ENCODE data around the gene MXRA5. TPM values are rescaled to one million over a fixed set of nuclear protein-coding genes. Genes with fewer than 3 reads are reported as not detected.
A peak's percentile ranks its signal among the peaks of the same experiment; 100 is the strongest.
"Not testable (repeated sequence)": the region's sequence is repeated elsewhere in the genome, so short reads cannot be mapped to it uniquely, and the experiment has no call there.

Gene MXRA5
- total RNA-seq, 1 donor from 2014 or later: 188 TPM

GRCh38 chrX:3351276-3351675 lies 4.8 kb upstream of the MXRA5 start:
- peaks cover 10% of the 10 kb centered on the region for H3K9me3 Mint-ChIP-seq (ENCODE audit: unreplicated experiment)
- H3K27ac Mint-ChIP-seq (ENCODE audit: unreplicated experiment): peak overlapping the region; percentile 66
- H3K4me1 Mint-ChIP-seq (ENCODE audit: unreplicated experiment): peaks cover 48% of the 10 kb centered on the region
- peaks cover 3% of the 10 kb centered on the region for H3K36me3 Mint-ChIP-seq (ENCODE audit: unreplicated experiment)
- TF ChIP-seq CTCF (IDR thresholded peaks at IDR 0.05): no peak
- peak; percentile 10 for DNase-seq (ENCODE audit: extremely low spot score, unreplicated experiment)
- H3K27me3 Mint-ChIP-seq (ENCODE audit: unreplicated experiment): no peaks in the 10 kb centered on the region
- H3K4me3 Mint-ChIP-seq (ENCODE audit: unreplicated experiment): no peak overlapping the region

GRCh38 chrX:3348191-3348590 lies 1.7 kb upstream of the MXRA5 start:
- no peaks in the 10 kb centered on the region for H3K27me3 Mint-ChIP-seq (ENCODE audit: unreplicated experiment)

GRCh38 chrX:3345281-3346191 lies 916 bp downstream of the MXRA5 start:
- peak overlapping the region; percentile 92 for H3K27ac Mint-ChIP-seq (ENCODE audit: unreplicated experiment)
- H3K36me3 Mint-ChIP-seq (ENCODE audit: unreplicated experiment): peaks cover 26% of the 10 kb centered on the region
- no peak for TF ChIP-seq CTCF (IDR thresholded peaks at IDR 0.05)
- H3K4me1 Mint-ChIP-seq (ENCODE audit: unreplicated experiment): peaks cover 37% of the 10 kb centered on the region
- peak overlapping the region; percentile 97 for H3K4me3 Mint-ChIP-seq (ENCODE audit: unreplicated experiment)
- peak; percentile 91 for DNase-seq (ENCODE audit: extremely low spot score, unreplicated experiment)
- peaks cover 9% of the 10 kb centered on the region for H3K9me3 Mint-ChIP-seq (ENCODE audit: unreplicated experiment)
- no peaks in the 10 kb centered on the region for H3K27me3 Mint-ChIP-seq (ENCODE audit: unreplicated experiment)

More at GRCh38 chrX:3348191-3348590, 1.7 kb upstream of the MXRA5 start:
- Mint-ChIP-seq H3K27ac (ENCODE audit: unreplicated experiment) (no peak overlapping the region), H3K9me3 (ENCODE audit: unreplicated experiment) (peaks cover 9% of the 10 kb centered on the region), H3K4me3 (ENCODE audit: unreplicated experiment) (no peak overlapping the region), H3K4me1 (ENCODE audit: unreplicated experiment) (peaks cover 57% of the 10 kb centered on the region), H3K36me3 (ENCODE audit: unreplicated experiment) (peaks cover 11% of the 10 kb centered on the region)
- no peak for TF ChIP-seq CTCF (IDR thresholded peaks at IDR 0.05)
- peak; percentile 34 for DNase-seq (ENCODE audit: extremely low spot score, unreplicated experiment)

- H3K9me3 Mint-ChIP-seq (ENCODE audit: unreplicated experiment); H3K27me3 Mint-ChIP-seq (ENCODE audit: unreplicated experiment): not testable (repeated sequence)
- Mint-ChIP-seq H3K36me3 (ENCODE audit: unreplicated experiment) (peaks cover 34% of the 10 kb centered on the region), H3K27ac (ENCODE audit: unreplicated experiment) (peak overlapping the region; percentile 6), H3K4me3 (ENCODE audit: unreplicated experiment) (peak overlapping the region; percentile 97), H3K4me1 (ENCODE audit: unreplicated experiment) (peaks cover 41% of the 10 kb centered on the region)
- DNase-seq (ENCODE audit: extremely low spot score, unreplicated experiment): peak; percentile 84
Observed at GRCh38 chrX:3343569-3343968, 2.9 kb downstream of the MXRA5 start.

GRCh38 chrX:3340016-3340415 lies 6.4 kb downstream of the MXRA5 start:
- no peak for TF ChIP-seq CTCF (IDR thresholded peaks at IDR 0.05)
- Mint-ChIP-seq H3K4me1 (ENCODE audit: unreplicated experiment) (peaks cover 29% of the 10 kb centered on the region), H3K27me3 (ENCODE audit: unreplicated experiment) (no peaks in the 10 kb centered on the region), H3K4me3 (ENCODE audit: unreplicated experiment) (no peak overlapping the region), H3K27ac (ENCODE audit: unreplicated experiment) (no peak overlapping the region), H3K9me3 (ENCODE audit: unreplicated experiment) (peaks cover 3% of the 10 kb centered on the region), H3K36me3 (ENCODE audit: unreplicated experiment) (peaks cover 33% of the 10 kb centered on the region)
- DNase-seq (ENCODE audit: extremely low spot score, unreplicated experiment): no peak

Measured in osteocyte (in vitro differentiated cells).